Panc1 (cell line): Measurements from ENCODE around the gene TBX20. TPM values are rescaled to one million over a fixed set of nuclear protein-coding genes. Genes with fewer than 3 reads are reported as not detected.

ENCODE experiments used
- ATAC-seq: fragments of 200-7000 bp; cut with Tn5 transposase; 2 replicates; pipeline ENCODE4 v1.9.1; 2020; ENCODE audit warnings: mild to moderate bottlenecking, moderate library complexity
- BruUV-seq: library from RNA; stranded (reverse); fragments of 400-500 nt; replicated peaks from 2 replicates; lab custom pipeline; 2021; lab: Mats Ljungman, UMichigan
- CTCF ChIA-PET: fragments of 300-600 bp; sonication (Branson Sonifier 250); formaldehyde crosslinking; loops from one replicate; lab custom pipeline; 2022; ENCODE audit warnings: antibody characterized with exemption; lab: Charles Lee
- POLR2A ChIA-PET: fragments of 300-600 bp; sonication (Branson Sonifier 250); formaldehyde crosslinking; loops from one replicate; lab custom pipeline; 2022; ENCODE audit warnings: antibody characterized with exemption; lab: Charles Lee
- DNase-seq: peaks from one replicate; pipeline ENCODE4 v3.0.0-alpha.2; 2010; ENCODE audit warnings: low read depth, low spot score
- H3K27ac ChIP-seq: 2 replicates; pipeline ENCODE4 v1.5.1; 2011; ENCODE audit warnings: mild to moderate bottlenecking, low read length, inconsistent platforms
- H3K27me3 ChIP-seq: fragments of 200-500 bp; sonication (Bioruptor generic); 2 replicates; pipeline ENCODE4 v1.6.0; 2014; ENCODE audit warnings: low read length, inconsistent platforms; ENCODE audit not compliant: control insufficient read depth, insufficient read depth
- H3K36me3 ChIP-seq: fragments of 200-500 bp; sonication (Bioruptor generic); 2 replicates; pipeline ENCODE4 v1.5.1; 2014; ENCODE audit warnings: inconsistent platforms, mild to moderate bottlenecking, low read length, moderate library complexity; ENCODE audit not compliant: control insufficient read depth, insufficient read depth
- H3K4me1 ChIP-seq: 2 replicates; pipeline ENCODE4 v1.5.1; 2011; ENCODE audit warnings: inconsistent platforms, mild to moderate bottlenecking, low read length, moderate library complexity; ENCODE audit not compliant: control insufficient read depth, insufficient read depth
- H3K4me3 ChIP-seq, 2 experiments: 2 replicates each; pipeline ENCODE4 v1.5.1; 2011 to 2012; ENCODE audit warnings: low read depth in 2 of 2, low read length in 2 of 2, mild to moderate bottlenecking in 2 of 2, inconsistent platforms in 1 of 2, moderate library complexity in 1 of 2
- H3K9me3 ChIP-seq: fragments of 200-500 bp; sonication (Bioruptor generic); 2 replicates; pipeline ENCODE4 v1.5.1; 2014; ENCODE audit warnings: low read depth, mild to moderate bottlenecking, inconsistent platforms, low read length, moderate library complexity; ENCODE audit not compliant: control insufficient read depth, insufficient read depth
- CTCF ChIP-seq: fragments of 450-650 bp; IDR thresholded peaks from 2 replicates; pipeline ENCODE4 v1.5.1; 2017; ENCODE audit warnings: mild to moderate bottlenecking
- POLR2AphosphoS5 ChIP-seq: IDR thresholded peaks from 2 replicates; pipeline ENCODE4 v1.6.1; 2012; ENCODE audit warnings: mild to moderate bottlenecking, low read depth, low read length, moderate library complexity
- REST ChIP-seq, 2 experiments: IDR thresholded peaks; 2 replicates each; pipeline ENCODE4 v1.6.1; 2011 to 2012; ENCODE audit warnings: low read depth in 2 of 2, control low read depth in 1 of 2, low read length in 1 of 2, mild to moderate bottlenecking in 1 of 2, moderate library complexity in 1 of 2; ENCODE audit not compliant: insufficient read depth in 1 of 2
- SIN3A ChIP-seq: IDR thresholded peaks from 2 replicates; pipeline ENCODE4 v1.6.1; 2012; ENCODE audit warnings: low read depth, mild to moderate bottlenecking, low read length, moderate library complexity, borderline replicate concordance; ENCODE audit not compliant: insufficient read depth
- TCF7L2 ChIP-seq: IDR thresholded peaks from 2 replicates; pipeline ENCODE4 v1.6.1; 2011; ENCODE audit warnings: mild to moderate bottlenecking, low read depth, low read length, inconsistent platforms
- in situ Hi-C: cut with HindIII; loops from 2 replicates; pipeline ENCODE4 v1.10.0; 2016; ENCODE audit warnings: low sequenced_read_pairs, low pct_unique_long_range_greater_than_20kb
- intact Hi-C: fragments of 100-400 bp; cut with micrococcal nuclease; formaldehyde crosslinking; loops from one replicate; pipeline ENCODE4 v1.10.0; 2022; ENCODE audit not compliant: unreplicated experiment
- total RNA-seq: library from RNA; stranded (reverse); gene quantifications from one replicate; pipeline ENCODE4 v1.2.1, GENCODE V29; 2021; ENCODE audit not compliant: unreplicated experiment

The TBX20 gene
- total RNA-seq, 1 experiment from 2014 or later: not detected

- Histone ChIP-seq H3K9me3 (no peaks in the 10 kb centered on the region), H3K36me3 (no peaks in the 10 kb centered on the region), H3K27ac (no peak overlapping the region), H3K4me1 (no peaks in the 10 kb centered on the region), H3K27me3 (peaks cover 26% of the 10 kb centered on the region; the same call in 1 of the 2 replicates), H3K4me3 (no peak overlapping the region)
- POLR2A ChIA-PET: no interaction called here
- no peak for TF ChIP-seq SIN3A
- no peak for TF ChIP-seq CTCF
- TF ChIP-seq POLR2AphosphoS5: no peak
- no peak for TF ChIP-seq TCF7L2
- TF ChIP-seq REST (IDR thresholded peaks at IDR 0.05; ENCODE audit: insufficient read depth in 1 of 2, low read depth in 2 of 2, low read length in 1 of 2): no peak
- intact Hi-C loops: no loop called here
- in situ Hi-C loops: no loop called here
- ATAC-seq: no peak
- no peak for DNase-seq
- CTCF ChIA-PET: no interaction called here
- no TSS peak for BruUV-seq
Measured at GRCh38 chr7:35280902-35281301, 27.0 kb upstream of the TBX20 start.

- ATAC-seq: no peak
- no TSS peak for BruUV-seq
- ChIA-PET CTCF (no interaction called here), POLR2A (no interaction called here)
- Histone ChIP-seq H3K27me3 (peaks cover 11% of the 10 kb centered on the region; the same call in 1 of the 2 replicates), H3K9me3 (no peaks in the 10 kb centered on the region), H3K4me3 (no peak overlapping the region), H3K27ac (no peak overlapping the region), H3K4me1 (no peaks in the 10 kb centered on the region), H3K36me3 (no peaks in the 10 kb centered on the region)
- TF ChIP-seq SIN3A (no peak), TCF7L2 (no peak), POLR2AphosphoS5 (no peak), REST (IDR thresholded peaks at IDR 0.05; ENCODE audit: insufficient read depth in 1 of 2, low read depth in 2 of 2, low read length in 1 of 2) (no peak)
- in situ Hi-C loops (no loop called here), intact Hi-C loops (no loop called here)
- no peak for DNase-seq
Measured at GRCh38 chr7:35277359-35277758, 23.5 kb upstream of the TBX20 start.
